GM18858 (cell line): ENCODE measurements around the gene IKZF5.

ENCODE experiments used
- ATAC-seq: cut with Tn5 transposase; IDR thresholded peaks from one replicate; pipeline ENCODE4 v1.9.1; 2021; ENCODE audit not compliant: unreplicated experiment

The IKZF5 gene, protein sequence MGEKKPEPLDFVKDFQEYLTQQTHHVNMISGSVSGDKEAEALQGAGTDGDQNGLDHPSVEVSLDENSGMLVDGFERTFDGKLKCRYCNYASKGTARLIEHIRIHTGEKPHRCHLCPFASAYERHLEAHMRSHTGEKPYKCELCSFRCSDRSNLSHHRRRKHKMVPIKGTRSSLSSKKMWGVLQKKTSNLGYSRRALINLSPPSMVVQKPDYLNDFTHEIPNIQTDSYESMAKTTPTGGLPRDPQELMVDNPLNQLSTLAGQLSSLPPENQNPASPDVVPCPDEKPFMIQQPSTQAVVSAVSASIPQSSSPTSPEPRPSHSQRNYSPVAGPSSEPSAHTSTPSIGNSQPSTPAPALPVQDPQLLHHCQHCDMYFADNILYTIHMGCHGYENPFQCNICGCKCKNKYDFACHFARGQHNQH

DNA sequence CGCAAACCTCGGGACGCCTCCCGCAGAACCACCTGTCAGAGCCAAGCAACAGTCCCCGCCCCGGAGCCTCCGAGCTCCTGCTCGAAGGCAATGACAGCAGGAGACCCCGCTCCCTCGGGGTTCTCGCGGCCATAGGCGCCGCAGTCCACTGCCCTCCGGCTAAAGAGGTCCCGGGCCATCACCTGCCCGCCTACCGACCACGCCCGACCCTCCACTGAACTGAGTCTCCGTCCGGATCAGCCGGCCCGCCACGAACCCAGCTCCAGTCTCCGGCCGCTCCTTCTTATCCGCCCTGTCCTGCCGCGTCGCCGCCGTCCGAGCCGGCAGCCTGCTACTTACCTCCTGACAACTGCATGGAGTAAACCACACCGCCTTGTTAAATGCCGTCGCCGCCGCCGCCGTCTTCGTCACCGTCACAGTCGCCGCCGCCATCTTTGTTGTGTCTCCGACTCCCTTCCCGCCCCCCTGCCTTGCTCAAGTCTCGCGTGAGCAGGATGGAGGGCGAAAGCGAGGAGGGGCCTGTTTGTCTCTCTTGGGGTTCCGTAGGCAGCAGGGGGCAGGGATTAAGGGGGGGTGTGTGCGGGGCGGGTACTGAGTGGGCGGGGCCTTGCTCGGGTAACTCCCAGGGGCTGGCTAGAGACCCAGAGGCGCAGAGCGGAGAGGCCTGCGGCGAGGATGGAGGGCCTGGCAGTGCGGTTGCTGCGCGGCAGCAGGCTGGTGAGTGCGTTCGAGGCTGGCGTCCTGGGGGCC lies at the start of gene IKZF5, which contains the start of gene ACADSB:
IKZF5 (minus strand) TSS at position 441 of the 750 bp plus-strand sequence. CDS start 10,170 bp downstream, outside the sequence.
ACADSB (plus strand) TSS at position 652 of the 750 bp plus-strand sequence; CDS start at position 676, 24 bp downstream.
- peak; percentile 75 for ATAC-seq

DNA sequence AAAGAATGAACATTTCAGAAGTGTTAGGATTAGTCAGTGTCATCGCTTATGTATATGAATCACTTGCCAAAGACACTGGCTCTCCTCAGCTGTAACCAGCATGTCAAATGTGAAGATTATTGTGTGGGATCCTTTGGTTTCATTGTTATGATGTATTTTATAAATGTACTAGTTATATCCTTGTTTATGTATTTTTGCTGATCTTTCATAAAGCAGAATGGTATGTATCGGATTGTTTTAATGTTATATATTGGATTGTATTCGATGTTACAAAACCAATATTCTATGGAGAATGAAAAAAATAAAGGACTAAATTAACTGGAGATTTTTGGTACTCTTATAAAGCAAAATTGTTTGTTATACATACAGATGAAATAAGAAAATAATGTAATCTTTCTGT lies 49.4 kb upstream of the IKZF5 start:
- no peak for ATAC-seq

DNA sequence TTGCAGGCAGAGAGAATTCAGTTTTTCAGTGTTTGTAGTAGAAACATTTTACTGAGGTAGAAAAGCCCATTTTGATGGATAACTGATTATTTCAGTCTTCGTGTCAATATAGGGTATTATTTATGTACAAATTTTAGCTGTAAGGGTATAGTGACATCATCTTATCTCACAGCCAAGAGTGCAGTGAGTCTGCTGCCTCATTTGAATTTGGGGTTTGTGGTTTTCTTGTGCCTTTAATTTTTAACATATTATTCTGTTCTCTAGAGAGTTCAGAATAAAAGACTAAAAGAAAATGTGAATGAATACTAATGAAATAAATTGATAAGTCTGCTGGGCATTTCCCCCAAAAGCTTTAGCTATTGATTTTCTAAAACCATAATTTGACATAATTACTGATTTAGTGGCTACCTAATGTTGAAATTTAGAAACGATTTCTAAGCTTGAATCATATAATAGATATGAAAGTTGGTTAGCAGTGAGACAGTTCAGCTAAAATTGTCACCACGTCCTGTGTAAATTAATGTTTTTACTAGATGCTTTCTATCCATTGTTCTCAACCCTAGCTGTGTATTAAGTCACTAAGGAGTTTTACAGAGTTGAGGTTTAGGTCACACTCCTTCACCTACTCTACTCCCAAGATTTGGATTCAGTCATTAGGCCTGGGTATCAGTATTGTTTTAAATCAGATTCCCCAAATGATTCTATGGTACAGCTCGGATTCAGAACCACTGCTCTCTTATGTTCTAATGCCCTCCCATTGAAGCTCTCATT lies 37.6 kb upstream of the IKZF5 start:
- ATAC-seq: no peak

DNA sequence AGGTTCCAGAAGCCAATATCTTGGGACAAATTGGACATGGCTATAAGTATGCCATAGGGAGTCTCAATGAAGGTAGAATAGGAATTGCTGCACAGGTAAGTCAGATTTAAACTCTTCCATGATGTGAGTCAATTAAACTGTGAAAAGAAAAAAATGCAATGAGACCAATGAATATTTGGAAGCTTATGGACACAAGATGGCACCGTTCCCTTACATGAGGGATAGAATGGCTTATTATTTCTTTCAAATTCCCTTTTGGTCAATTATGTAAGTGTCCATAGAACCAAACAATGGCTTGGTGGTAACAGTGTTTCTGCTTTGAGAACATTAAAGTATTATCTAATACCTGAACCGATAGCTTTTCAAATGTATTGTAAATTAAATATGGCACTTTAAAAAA lies 35.8 kb upstream of the IKZF5 start:
- ATAC-seq: no peak

DNA sequence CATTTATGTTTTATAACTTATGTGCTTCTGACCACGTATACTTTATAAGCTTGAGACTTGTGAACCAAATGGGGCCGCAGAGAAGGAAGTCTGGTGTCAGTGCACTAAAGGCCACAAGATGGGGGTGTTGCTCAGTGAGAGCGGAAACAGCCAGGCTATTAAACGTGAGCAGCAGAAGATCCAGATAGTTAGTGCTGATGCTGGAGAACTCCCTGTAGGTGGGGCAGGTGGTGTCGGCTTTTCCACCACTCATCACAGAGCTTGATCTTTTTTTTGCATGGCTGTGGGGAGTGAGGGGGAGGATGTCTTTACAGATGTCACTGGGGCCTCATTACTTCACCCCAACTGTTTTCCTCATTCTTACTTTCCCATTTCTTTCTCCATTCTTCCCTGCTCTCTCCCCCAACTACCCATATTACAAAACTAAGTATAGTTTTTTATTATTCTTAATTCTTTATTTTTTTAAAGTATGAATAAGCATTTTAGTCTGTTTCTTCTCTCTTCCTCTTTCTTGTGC lies 34.9 kb upstream of the IKZF5 start:
- ATAC-seq: peak; percentile 57

DNA sequence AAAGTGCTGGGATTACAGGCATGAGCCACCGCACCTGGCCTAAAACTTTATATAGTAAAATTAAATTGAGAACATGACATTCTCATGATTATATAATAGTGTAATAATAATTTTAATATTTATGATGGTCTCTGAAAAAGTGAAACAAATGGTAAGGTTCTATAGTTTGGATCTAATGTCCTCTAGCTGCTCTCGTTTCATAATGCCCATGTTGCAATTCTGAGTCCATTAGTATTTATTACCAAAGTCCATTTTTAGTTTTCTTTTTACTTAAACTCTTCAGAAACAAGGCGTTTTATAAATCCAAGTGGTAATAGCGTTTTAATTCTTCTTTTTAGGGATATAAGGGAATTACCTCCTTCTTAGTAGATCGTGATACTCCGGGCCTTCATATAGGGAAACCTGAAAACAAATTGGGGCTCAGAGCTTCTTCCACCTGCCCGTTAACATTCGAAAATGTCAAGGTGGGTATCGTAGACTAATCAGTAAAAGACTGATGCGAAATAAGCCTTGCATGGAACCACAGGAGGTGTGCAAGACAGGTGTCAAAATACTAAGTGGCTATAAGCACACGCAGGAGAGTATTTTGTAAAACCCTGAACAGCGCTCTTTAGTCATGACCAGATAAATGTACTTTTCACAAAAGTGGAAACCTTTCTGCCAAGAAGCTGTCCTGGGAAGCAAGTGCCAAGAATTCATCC lies 34.3 kb upstream of the IKZF5 start:
- ATAC-seq: no peak

DNA sequence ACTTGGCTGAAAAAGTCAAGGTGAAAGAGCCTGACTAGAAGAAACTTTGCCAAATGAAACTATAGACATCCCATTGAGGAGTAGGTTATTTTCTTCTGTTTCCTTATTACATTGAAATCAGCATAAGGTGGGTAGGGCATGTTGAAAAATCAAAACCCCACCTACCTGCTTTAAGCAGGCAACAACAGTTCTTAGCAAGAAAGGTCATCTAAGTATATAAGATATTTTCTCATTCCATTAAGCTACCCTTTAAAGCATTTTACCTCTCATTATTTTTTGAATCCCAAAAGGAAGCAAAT lies 31.0 kb upstream of the IKZF5 start:
- no peak for ATAC-seq

DNA sequence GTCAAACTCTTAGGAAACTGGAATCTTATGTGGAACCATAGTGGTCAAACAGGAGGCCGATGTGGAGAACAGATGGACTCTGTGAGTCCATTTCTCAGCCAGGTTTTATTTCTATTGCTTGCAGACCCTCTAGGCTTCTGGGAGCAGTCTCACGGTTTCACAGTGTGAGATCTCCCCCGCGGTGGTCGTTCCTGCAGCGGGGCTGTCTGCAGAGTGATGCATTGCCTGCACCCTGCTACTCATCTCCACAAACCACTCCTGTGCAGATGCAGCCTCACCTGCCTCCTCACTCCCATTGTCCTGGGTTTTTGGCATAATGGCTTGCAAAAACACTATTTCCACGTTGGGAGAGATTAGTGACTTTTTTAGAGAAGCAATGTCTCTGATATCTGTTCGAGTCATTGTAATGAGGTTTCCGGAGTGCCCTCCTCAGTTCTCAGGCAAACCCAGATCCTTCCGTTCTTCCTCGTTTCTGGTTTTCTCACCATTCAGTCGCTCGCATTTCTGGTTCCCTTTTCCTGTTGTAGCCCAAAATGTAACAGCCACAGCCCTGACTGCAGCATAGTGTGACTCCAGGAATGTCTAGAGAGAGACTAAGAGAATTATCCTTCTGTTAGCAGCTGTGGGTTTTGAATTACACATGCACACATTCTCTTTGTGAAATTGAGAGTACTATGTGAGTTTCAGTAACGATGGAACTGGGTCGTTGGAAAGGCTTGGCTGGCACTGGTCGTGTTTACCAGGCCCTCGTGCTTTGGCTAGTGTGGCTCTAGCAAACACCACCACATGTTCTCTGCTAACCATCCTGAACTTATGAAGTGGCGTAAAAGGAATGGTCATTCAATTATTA lies 30.4 kb upstream of the IKZF5 start:
- no peak for ATAC-seq

DNA sequence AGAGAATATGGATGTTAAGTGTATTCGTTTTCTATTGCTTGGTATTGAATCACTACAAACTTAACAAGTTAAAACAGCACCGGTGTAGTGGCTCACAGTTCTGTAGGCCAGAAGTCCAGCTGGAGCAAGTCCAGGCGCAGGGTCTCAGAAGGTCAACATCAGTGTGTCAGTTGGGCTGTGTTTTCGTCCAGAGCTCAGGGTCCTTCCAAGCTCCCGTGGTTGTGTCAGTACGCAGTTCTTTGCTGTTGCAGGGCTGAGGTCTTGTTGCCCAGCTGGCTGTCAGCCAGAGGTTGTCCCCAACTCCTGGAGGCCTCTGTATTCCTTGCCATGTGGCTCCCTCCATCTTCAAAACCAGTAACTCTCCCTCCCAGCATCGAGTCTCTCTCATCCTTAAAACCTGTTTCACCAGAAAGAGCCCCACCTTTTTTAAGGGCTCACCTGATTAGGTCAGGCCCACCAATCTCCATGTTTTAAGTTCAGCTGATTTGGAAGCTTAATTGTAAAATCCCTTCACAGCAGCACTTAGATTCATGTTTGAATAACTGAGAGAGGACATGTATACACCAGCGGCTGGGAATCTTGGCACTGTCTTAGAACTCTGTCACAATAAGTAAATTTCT lies 27.0 kb upstream of the IKZF5 start:
- no peak for ATAC-seq

DNA sequence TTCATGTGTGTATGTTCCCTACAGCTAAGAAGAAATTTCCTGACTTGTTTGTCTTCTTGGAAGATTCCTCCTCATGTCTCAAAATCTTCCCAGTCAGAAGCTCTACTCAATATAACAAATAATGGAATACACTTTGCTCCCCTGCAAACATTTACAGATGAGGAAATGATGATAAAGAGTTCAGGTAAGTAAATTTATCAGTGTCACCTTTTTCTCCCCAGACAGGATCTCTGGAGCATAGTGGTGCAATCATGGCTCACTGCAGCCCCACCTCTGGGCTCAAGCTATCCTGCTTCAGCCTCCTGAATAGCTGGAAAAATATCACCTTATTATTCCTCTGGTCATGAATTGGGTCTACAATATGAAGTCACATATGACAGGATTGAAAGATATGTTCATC lies 25.7 kb upstream of the IKZF5 start:
- no peak for ATAC-seq

DNA sequence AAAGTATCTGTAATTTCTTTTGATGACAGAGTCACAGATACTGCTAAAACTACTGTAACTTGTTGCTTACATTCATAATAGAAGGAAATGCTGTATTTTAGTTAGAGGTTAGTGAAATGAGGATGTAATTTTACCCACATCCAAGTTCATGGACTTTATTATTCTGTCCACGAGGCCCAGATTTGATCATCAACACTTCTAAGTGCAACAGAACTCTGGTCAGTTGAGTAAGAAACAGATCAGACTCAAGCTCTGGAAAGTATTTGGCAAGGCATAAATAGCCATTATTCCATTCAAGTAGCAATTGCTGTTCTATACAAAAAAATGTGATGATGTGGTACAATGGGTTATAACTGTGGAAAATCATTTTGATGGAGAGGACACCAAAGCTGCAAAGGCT lies 22.5 kb upstream of the IKZF5 start:
- no peak for ATAC-seq

DNA sequence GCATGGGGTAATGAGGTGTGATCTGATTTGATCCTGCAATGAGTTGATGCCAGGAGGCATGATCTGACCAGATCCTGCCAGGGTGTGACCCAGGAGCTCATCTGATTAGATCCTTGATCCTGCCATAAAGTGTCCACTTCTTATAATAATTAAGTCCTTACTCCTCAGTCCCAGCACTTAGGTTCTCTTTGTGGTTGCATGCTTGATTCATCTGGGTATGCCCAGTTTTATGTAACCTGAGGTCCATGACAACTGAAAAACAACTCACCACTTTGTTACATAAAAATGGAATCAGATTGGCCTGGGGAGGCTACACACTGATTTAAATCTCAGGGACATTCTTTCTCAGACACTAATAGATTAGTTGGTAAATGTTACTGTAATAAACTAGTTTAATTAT lies 19.3 kb upstream of the IKZF5 start:
- ATAC-seq: no peak

DNA sequence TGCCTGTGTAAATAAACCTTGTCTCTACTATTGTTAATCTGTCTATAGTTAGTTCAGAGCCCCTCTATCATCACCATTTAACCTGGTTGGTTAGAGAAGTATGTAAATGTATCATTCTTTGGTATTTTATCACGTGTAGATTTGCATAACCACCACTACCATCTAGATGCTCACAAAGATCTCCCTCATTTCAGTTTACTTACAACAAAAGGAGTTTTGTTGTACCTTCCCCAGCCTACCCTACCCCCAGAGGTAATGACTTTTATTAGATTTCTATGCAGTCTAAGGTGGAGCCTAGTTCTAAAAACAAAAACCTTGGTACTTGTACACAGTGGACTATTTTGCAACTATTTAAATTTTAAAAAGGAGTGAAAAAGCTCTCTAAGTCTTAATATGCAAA lies 17.7 kb upstream of the IKZF5 start:
- no peak for ATAC-seq

DNA sequence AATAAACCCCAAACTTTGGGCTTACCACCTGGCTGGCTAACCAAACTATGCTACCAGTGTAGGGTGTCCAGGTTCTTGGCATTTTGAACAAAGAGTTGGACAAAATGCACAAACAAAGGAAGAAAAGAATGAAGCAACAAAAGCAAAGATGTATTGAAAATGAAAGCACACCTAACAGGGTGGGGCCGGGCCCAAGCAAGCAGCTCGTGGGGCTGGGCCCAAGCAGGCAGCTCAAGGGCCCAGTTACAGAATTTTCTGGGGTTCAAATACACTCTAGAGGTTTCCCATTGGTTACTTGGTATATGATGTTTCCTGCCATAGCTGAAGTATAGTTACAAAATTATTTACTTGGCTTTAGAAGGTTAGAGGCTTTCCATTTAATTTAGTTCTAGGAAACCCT lies 15.9 kb upstream of the IKZF5 start:
- ATAC-seq: no peak

DNA sequence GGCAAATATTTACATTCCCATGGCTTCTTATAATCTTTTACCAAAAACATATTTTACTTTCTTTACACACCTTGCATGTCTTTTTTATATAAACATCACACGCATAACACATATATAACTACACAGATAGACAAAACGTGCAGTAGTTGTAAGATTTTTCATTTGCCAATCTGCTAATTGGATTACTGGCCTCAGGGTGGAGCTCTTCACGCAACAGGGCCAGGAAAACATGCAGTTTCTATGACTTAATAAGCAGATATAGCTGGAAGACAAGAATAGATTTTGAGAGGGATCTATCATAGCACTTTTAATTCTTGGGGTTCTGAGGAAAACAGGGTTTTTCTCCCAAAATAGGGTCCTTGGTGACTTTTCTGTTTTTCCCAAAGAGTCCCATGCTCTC lies 12.9 kb upstream of the IKZF5 start:
- no peak for ATAC-seq

DNA sequence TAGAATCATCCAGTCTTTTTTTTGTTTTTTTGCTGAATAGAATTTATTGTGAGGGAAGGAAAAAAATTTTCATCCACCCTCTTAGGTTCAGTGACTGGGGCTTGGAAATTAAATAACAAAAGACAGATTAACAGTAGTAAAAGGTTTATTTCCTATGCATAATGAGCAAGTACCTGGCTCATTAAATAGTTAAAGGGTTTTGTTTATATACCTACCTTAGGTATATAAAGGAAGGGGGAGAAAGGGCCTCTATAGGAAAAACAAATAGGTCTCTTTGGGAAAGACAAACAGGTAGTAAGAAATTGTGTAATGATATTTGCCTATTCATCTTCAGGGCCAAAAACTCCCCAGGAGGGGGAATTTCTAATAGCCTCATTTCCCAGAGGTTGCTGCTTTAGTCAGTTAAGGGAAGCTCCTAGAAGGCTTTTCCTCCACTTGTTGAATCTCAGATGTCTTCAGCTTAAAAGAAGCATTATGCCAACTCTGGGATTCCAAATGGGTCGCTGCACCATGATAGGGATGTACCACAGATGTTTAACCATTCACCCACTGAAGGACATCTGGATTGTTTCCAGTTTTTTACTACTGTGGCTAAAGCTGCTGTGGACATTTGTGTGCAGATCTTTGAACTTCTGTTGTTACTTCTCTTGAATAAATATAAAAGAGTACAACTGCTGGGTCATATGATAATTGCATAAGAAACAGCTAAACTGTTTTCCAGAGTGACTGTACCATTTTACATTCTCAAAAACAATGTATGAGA lies 11.5 kb upstream of the IKZF5 start:
- no peak for ATAC-seq

DNA sequence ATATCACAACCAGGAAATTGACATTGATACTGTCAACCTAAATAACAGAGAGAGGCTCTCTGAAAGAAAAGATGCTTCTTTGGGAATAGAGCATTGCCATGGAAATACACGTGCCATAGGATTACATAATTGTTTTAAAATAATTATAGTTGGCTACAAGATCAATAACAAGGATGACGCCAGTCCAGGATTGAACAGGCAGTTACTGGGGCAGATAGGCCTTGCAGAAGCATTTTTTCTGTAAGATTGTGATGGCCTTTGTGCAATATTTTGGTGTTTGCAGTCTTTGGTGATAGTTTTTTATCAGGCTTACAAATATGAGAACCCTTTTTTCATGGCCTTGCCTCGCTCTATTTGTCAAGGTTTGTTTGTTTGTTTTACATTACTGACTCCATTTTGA lies 10.7 kb upstream of the IKZF5 start:
- ATAC-seq: no peak

DNA sequence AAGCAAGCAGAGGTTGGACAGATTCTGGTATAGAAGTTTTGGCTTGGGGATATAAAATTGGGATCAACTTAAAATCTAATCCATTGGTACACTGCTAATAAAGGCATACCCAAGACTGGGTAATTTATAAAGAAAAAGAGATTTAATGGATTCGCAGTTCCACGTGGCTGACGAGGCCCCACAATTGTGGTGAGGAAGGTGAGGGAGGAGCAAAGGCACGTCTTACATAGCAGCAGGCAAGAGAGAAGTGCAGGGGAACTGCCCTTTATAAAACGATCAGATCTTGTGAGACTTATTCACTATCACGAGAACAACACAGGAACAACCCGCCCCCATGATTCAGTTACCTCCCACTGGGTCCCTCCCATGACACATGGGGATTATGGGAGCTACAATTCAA lies 9.9 kb upstream of the IKZF5 start:
- ATAC-seq: no peak
